Measurements from ENCODE around the gene ADCY1.

DNA sequence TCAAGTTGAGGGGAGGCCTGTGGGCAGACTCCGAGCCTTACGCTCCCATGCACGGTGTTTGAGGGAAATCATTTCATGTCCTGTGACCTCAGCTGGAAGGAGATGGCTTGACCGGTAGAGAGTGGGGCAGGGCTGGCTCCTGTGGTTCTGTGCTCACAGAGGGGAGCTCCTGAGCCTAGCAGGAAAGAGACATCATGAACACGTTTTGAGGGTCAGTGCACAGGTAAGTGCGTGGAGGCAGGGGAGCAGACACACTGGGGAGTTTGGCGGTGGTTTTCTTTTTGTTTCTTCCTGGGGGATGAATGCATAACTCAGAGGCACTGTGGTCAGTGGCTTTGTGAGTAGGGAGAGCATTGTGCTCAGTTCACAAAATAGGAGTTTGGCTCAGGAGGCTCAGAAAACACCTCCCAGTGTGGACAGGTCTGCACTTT, 22.5 kb downstream of the ADCY1 start:
- TF ChIP-seq, protein P1, sequence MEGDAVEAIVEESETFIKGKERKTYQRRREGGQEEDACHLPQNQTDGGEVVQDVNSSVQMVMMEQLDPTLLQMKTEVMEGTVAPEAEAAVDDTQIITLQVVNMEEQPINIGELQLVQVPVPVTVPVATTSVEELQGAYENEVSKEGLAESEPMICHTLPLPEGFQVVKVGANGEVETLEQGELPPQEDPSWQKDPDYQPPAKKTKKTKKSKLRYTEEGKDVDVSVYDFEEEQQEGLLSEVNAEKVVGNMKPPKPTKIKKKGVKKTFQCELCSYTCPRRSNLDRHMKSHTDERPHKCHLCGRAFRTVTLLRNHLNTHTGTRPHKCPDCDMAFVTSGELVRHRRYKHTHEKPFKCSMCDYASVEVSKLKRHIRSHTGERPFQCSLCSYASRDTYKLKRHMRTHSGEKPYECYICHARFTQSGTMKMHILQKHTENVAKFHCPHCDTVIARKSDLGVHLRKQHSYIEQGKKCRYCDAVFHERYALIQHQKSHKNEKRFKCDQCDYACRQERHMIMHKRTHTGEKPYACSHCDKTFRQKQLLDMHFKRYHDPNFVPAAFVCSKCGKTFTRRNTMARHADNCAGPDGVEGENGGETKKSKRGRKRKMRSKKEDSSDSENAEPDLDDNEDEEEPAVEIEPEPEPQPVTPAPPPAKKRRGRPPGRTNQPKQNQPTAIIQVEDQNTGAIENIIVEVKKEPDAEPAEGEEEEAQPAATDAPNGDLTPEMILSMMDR (IDR thresholded peaks at IDR 0.05): no peak
- TF ChIP-seq POLR2A (IDR thresholded peaks at IDR 0.05): no peak

Measured in Peyer's patch (tissue), 4 donors.